Limb (tissue), 2 donors: ENCODE results near the gene LAMC1.
"Not testable (repeated sequence)": the region's sequence is repeated elsewhere in the genome, so short reads cannot be mapped to it uniquely, and the experiment has no call there.

ENCODE experiments used
- DNase-seq, 2 donors: peaks; one replicate each; pipeline ENCODE4 v3.0.0-alpha.2; 2016; ENCODE audit errors: extremely low spot score in 2 of 2

Gene LAMC1

DNA sequence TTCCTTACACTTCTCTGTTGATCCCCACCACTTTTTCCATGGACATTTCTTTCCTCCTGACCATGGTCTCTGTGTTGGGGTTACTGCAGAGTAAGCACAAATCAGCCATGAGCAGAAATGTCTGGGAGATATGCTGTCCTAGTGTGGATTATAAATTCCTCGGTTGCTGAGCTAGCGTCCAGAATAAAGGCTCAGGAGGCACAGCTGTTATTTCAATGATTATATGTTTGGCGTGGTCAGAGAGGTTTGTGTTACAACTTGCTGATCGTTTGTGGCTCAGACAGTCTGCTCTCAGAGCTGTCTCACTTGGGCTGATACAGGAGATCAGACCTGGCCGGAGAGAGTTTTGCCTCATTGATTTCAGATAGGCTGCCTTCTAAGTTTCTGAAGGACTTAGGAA, 125.4 kb downstream of the LAMC1 start:
- peak in 1 of 2 donors; percentile 74 for DNase-seq

DNA sequence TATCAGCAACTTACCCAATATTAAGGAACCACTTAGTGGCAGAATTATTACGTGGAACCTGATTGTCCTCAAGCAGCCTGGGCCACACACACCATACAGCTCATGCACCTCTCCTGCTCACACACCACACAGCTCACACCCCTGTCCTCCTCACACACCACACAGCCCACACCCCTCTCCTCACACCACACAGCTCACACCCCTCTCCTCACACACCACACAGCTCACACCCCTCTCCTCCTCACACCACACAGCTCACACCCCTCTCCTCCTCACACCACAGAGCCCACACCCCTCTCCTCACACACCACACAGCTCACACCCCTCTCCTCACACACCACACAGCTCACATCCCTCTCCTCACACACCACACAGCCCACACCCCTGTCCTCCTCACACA, 126.1 kb downstream of the LAMC1 start:
- no peak for DNase-seq

DNA sequence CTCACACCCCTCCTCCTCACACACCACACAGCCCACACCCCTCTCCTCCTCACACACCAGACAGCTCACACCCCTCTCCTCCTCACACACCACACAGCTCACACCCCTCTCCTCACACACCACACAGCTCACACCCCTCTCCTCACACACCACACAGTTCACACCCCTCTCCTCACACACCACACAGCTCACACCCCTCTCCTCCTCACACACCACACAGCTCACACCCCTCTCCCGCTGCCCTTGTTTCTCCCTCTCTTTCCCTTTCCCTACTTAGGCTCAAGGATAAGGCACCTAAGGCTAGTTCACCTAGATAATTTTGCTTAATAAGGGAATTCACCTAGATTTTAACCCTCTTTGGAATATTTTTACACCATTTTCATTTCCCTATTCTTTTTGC, 126.8 kb downstream of the LAMC1 start:
- DNase-seq, result not testable (repeated sequence)

DNA sequence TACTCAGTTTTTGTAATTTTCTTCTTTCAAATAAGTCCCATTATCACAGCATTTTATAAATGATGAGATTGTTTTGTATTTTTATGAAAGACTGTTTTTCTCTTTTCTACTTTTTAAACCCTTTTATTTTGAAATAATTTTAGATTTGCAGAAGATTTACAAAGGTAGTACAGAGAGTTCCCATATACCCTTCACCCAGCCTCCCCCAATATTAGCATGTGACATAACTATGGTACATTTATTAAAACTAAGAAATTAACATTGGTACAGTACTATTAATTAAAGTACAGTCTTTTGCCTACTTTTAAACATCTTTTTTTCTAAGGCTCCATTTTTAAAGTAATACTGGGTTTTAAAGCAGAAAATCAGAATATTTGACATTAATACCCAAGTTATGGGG, 127.2 kb downstream of the LAMC1 start:
- no peak for DNase-seq

DNA sequence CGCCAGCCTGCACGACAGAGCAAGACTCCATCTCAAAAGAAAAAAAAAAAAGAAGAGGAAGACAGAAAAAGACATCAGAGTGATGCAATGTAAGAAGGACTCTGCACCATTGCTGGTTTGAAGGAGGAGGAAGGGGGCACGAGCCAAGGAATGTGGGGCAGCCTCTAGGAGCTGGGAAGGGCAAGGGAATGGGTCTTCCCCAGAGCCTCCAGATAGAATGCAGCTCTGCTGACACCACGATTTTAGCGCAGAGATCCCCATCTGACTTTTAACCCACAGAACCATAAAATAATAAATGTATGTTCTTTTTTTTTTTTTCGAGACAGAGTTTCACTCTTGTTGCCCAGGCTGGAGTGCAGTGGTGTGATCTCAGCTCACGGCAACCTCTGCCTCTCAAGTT, 129.0 kb downstream of the LAMC1 start:
- no peak for DNase-seq

DNA sequence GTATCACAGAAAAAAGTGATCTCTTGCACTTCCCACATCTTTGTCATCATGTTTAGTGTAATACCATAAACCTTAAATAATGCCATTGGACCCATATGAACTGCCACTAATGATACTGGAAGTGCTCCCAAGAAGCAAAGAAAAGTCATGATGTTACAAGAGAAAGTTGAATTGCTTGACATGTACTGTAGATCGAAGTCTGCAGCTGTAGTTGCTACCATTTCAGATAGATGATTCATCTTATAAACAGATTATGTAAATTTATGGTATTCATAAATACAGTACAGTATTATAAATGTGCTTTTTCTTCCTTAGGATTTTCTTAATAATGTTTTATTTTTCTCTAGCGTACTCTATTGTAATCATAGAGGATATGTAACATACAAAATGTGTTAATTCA, 132.7 kb downstream of the LAMC1 start:
- DNase-seq, result no peak

DNA sequence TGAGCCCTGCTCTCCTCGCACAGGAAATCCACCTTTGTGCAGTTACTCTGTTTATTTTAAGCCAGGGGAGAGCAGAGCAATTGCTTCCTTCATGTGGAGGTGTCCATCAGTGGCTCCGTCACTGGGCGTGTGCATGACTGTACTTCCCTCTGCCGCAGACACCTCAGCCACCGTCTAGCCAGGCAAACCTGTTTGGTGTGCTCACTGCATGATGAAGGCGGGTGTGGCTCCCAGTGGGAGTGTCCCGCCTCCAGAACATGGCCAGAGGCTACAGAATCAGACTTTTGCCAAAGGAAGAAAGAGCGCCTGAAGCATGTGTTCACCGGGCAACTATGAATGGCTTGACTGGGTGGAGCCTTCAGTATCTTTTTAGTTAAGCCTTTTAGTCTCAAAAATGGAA, 136.7 kb downstream of the LAMC1 start:
- DNase-seq, result peak in 1 of 2 donors; percentile 38

DNA sequence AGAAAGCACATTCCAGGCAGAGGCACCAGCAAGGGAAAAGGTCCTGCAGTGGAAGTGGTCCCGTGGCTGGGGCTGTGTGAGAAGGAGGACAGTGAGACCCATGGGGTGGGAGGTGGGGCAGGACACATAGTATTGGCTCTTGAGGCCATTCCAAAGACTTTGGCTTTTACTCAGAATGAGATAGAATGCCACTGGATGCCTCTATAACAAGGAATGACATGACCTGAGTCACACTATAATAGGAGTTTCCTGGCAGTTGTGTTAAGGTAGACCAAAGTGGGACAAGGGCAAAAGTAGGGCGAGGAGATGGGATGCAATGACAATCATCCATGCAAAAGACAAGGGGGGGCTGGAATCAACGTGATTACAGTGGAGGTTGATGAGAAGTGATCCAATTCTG, 138.2 kb downstream of the LAMC1 start:
- no peak for DNase-seq

DNA sequence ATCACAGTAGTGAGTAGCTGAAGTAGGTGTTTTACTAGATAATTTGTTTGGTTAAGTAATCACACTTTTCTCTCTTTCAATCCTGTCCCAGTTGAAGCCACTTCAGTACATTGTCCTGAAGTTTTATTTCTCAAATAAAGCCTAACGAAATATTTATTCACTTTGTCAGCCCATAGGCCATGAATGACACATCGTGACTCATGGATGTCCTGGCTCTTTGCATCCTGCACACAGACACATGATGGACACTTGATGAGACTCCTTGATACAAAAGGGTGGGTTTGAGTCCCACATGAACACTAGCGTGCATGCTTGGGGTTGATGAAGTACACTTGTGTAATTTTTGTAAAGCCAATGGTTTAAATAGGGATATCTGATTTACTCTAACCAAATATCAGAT, 140.1 kb downstream of the LAMC1 start:
- DNase-seq, result no peak

DNA sequence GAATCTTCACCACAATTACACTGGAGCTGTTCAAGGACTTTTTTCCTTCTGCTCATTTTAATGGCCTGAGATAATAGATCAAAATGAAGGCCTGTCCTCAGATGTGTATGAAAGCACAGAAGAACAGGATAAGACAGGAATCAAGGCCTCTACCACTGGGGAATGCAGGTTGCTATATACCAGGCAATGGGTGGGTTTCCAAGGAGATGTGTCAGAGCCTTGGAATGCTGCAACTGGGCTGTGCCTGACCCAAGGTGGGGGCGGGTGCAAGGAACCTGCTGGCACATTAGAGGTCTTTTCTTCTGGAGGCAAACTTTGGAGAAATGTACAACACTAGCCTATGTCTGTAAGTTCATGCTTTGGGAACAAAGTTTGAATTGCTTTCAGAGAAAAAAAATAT, 141.1 kb downstream of the LAMC1 start:
- DNase-seq, result no peak

DNA sequence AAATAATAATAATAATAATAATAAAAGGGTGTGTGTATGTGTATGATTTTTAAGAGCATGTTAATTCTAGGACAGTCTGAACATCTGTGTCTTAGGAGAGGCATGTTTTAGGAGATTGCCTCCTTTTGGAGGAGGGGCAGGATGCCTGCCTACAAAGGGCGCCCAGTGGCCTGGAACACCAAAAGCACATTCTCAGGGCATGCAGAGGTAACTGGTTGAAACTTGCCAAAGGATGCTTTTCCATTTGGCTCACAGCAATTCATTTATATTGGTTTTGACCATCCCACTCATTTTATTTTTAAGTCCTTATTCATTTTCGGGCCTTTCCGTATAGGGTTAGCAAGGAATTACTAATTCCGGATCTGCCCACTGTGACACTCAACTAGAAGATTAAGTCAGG, 141.7 kb downstream of the LAMC1 start:
- DNase-seq, result no peak

DNA sequence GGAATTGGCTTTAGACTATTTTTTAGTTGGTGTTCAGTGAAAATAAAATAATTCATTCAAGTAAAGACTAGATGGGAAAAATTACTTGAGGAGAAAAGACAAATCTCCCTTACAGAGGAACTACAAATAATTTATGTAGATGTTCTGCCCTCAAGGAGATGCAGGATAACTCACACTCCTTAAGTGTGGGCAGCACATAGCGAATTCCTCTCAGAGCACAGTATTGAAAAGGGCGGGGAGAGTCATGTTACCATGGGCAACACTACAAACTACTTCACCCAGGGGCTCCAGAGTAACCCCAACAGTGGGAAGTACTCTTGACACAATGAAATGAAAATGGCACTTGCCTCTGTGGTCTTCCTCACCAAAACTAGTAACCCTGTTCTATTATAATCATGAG, 142.2 kb downstream of the LAMC1 start:
- DNase-seq, result no peak

DNA sequence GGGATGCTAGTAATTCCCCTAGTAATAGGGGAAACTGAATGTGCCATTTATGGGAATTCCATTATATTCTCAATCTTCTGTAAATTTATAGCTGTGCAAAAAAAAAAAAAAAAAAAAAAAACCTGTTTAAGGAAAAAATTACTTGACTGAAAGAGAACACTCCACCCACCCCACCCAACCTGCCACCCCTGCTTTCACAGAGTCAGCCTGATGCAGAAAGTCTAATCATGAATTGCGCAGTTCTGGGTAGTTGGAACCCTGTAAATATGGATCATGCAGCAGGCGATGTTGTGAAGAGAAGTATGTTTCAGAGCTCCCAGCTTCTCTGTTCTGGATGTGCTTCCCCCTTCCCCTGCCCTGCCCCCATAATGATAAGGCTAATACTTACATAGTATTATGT, 143.2 kb downstream of the LAMC1 start:
- no peak for DNase-seq

DNA sequence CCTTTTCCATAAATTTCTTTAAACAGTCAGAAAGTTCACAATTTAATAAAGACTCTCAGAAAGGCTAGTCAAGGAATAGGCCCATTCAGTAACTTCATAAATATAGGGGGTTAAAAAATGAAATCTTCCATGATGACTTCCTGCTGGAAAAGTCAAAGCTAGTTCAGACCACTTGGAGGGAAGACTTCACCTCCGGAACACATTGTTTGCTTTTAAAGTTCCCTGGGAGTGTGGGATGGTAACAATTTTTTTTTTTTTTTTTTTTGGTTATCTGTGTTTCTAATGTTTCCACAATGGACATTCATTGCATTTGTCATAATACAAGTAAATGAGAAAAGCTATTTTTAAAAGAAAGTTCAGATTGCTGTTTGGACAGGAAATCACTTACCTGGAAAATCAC, 144.5 kb downstream of the LAMC1 start:
- DNase-seq, result no peak

DNA sequence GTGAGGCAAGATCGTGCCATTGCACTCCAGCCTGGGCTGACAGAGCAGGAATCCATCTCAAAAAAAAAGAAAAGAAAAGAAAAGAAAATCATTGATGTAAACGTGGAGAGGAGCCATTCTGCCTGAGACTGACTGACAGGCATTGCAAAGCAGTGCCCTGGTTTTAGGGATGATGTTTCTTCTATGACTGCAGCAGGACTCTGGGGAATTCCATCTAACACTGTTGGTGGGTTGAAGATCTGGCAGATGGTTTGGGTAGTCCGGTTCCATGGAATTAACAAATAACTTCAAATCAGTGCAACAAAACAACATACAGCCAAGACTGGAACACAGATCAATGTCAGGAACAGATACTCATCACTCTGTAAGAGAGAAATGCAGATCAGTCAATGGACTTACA, 145.1 kb downstream of the LAMC1 start:
- DNase-seq, result no peak

DNA sequence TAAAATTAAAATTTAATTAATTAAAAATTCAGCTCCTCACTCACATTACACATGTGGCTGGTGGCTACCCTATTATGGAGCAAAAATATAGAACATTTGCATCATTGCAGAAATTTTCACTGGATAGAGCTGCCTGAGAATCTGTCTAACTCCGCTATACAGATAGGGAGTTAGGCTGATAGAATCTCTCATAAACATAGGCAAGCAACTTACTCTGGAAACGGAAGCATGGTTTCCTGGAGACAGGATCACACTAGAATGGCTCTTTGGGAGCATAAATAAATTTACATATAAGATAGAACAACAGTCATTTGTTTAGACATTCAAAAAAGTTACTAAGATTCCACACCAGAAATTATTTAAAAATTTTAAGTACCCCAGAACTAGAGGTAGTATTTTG, 150.6 kb downstream of the LAMC1 start:
- no peak for DNase-seq

DNA sequence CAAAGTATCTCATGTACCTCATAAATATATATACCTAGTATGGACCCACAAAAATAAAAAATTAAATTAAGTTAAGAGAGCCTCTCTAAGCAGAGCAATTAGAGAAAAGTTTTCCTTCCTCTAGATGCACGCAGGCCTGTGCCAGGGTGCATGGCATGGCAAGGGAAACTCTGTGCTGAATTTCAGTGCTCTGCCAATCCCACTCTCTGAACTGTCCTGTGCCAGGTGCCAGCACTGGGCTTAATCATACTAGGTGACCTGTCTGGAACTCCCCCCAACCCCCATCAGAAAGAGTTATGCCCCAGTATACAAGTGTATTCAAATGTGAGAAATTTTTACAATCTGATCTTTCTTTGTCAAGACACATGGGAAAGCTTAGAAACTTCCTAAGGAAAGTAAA, 152.4 kb downstream of the LAMC1 start:
- DNase-seq, result no peak

DNA sequence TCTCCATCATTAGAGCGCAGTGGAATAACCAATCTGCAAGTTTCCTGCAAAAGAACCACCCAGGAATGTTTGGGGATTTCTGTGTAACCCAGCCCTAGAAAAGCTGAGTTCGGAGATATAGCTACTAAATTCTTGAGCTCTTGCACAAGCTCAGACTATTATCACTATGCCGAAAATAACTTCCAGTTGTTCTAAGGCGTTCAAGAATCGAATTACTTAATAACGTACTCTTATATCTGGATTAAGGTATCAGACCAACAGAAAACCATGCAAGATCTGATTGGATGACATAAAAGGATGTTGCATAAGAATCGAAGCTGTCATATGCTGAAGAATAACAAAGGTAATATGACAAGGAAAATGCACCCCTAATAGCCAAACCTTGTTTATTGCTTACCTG, 155.3 kb downstream of the LAMC1 start:
- DNase-seq, result no peak

DNA sequence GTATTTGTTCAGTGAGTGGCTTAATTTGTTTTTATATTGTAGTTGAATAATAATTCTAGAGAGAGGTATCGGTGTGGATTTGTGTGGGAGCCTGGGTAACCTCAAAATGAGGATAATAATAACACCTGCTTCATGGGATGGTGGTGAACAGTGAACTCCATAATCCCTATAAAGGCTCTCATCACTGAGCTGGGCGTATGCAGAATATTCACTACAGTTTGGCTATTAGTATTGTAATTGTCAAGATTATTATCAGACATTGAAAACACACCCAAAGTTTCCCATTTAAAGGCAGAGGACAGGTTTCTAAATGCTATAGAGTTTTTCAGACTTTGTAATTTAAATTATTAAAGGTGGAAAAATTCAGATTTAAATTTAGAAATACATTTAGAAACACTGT, 155.8 kb downstream of the LAMC1 start:
- no peak for DNase-seq

DNA sequence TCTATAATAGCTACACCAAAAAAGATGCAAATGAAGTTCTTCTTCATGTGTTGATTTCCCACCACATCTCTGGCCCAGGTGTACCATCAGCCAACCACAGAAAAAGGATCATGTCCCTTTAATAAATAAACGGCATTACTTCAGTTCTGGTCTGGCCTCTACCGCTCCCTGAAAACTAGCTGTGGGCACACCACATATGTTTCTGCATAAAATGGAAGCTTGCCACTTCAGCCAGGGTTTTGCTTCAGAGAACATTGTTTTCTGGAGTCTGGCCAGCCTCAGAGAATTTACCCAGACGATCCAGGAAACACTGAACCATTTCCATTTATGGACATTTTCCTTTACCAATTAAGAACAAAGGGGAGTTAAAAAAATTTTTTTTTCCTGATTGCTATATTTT, 157.0 kb downstream of the LAMC1 start:
- peak; percentile 42 to 89 for DNase-seq

DNA sequence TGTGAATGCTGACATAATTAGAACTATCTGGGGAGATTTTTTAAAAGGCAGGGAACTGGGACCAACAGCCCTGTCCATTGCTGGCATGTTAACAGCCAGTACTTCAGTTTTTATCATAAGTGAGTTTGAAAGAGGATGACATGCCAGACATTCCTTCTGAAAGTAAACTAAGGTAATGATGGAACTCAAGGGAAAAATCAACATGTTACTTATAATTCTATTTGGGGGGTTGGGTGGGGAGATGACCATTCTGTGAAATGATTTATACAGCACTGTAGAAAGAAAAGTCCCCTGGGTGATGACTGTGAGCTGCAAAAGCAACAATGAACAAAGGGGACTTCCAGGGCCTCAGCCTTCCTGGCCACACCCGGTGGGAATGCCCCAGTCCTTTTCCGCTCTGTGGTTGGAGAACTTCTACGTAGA, 157.4 kb downstream of the LAMC1 start:
- no peak for DNase-seq

DNA sequence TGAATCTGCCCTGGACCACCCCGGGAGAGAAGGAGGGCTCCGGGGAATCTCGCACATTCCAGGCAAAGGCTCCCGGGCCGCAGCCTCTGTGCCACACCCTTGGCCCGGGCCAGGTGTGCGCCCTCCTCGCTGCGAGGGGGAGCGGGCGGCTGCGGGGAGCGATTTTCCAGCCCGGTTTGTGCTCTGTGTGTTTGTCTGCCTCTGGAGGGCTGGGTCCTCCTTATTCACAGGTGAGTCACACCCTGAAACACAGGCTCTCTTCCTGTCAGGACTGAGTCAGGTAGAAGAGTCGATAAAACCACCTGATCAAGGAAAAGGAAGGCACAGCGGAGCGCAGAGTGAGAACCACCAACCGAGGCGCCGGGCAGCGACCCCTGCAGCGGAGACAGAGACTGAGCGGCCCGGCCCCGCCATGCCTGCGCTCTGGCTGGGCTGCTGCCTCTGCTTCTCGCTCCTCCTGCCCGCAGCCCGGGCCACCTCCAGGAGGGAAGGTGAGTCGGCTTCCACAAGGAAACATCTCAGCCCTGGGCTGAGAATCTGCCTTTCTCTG, 162.8 kb downstream of the LAMC1 start, which contains the start of gene LAMC2:
LAMC2 (plus strand) TSS at position 324 of the 550 bp plus-strand sequence; CDS start at position 413, 89 bp downstream.
- peak in 1 of 2 donors; percentile 63 for DNase-seq

DNA sequence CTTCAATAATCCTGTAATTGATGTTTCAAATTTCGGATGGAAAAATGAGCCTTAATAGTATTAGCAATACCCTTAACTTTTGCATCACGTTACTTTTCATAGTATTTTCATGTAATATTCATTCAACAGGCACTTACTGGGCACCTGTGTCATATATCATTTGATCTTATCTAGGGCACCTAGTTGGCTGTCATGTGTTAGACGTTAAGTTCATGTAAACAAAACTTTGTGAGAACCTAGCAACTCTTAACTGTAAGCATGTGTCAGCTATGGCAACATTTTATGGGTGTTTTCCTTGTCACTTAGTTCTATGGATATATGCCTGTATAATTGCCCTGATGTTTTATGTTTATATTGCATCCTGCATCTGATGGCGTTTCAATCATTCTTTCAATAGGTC, 163.6 kb downstream of the LAMC1 start:
- no peak for DNase-seq

DNA sequence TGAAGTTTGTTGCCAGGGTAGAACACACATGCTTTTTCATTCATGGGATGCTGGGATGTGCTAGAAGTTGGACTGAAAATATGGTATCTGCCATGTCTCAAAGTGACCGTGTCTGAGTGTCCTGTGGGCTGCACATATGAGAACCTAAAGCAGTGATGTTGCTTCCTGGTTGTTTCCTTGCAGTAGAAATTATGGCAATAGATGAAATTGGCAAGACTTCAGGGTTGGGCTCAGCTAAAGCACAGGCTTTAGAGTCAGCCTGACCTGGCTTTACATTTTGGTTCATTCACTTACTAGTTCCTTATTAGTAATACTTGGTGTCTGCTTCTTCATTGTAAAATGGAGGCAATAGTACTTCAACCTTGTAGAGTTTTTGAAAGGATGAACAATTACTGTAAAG, 165.0 kb downstream of the LAMC1 start:
- DNase-seq, result no peak
